Measurements from ENCODE around the gene AGRP.

DNA sequence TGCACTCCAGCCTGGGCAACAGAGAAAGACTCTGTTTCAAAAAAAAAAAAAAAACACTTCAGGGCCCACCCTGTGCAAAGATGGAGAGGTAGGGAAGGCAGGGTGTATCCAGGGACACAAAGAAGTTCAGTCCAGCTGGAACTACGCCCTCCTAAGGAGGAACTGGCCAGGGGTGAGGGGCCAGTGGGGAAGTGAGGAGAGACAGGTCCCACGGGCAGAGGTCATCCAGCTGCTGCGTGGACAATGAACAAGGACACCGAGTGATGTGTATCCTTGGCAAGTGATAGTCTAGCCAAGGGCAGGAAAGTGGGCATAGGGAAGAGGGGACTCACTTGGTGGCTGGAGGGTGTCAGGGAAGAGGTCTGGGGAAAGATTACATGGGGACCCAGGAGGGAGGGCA, 35.9 kb upstream of the AGRP start:
- TF ChIP-seq JUN (CRISPR knock-in tag; IDR thresholded peaks at IDR 0.05): no peak
- TF ChIP-seq, protein P1, sequence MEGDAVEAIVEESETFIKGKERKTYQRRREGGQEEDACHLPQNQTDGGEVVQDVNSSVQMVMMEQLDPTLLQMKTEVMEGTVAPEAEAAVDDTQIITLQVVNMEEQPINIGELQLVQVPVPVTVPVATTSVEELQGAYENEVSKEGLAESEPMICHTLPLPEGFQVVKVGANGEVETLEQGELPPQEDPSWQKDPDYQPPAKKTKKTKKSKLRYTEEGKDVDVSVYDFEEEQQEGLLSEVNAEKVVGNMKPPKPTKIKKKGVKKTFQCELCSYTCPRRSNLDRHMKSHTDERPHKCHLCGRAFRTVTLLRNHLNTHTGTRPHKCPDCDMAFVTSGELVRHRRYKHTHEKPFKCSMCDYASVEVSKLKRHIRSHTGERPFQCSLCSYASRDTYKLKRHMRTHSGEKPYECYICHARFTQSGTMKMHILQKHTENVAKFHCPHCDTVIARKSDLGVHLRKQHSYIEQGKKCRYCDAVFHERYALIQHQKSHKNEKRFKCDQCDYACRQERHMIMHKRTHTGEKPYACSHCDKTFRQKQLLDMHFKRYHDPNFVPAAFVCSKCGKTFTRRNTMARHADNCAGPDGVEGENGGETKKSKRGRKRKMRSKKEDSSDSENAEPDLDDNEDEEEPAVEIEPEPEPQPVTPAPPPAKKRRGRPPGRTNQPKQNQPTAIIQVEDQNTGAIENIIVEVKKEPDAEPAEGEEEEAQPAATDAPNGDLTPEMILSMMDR (IDR thresholded peaks at IDR 0.05): no peak
- no peak for TF ChIP-seq SP1 (CRISPR knock-in tag; conservative IDR thresholded peaks at IDR 0.05)
- TF ChIP-seq RELA (CRISPR knock-in tag; IDR thresholded peaks at IDR 0.05; ENCODE audit: borderline replicate concordance): no peak
- TF ChIP-seq TEAD1 (CRISPR knock-in tag; IDR thresholded peaks at IDR 0.05): no peak
- TF ChIP-seq, protein P2, sequence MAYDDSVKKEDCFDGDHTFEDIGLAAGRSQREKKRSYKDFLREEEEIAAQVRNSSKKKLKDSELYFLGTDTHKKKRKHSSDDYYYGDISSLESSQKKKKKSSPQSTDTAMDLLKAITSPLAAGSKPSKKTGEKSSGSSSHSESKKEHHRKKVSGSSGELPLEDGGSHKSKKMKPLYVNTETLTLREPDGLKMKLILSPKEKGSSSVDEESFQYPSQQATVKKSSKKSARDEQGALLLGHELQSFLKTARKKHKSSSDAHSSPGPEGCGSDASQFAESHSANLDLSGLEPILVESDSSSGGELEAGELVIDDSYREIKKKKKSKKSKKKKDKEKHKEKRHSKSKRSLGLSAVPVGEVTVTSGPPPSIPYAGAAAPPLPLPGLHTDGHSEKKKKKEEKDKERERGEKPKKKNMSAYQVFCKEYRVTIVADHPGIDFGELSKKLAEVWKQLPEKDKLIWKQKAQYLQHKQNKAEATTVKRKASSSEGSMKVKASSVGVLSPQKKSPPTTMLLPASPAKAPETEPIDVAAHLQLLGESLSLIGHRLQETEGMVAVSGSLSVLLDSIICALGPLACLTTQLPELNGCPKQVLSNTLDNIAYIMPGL (CRISPR knock-in tag; IDR thresholded peaks at IDR 0.05): no peak
- TF ChIP-seq SMAD3 (CRISPR knock-in tag; IDR thresholded peaks at IDR 0.05; ENCODE audit: borderline replicate concordance): no peak
- no peak for TF ChIP-seq ZNF423 (CRISPR knock-in tag; IDR thresholded peaks at IDR 0.05)
- no peak for TF ChIP-seq TEAD4 (CRISPR knock-in tag; IDR thresholded peaks at IDR 0.05)
